Spinal cord (tissue), 10 donors: ENCODE results near the gene KCNA2. TPM values are rescaled to one million over a fixed set of nuclear protein-coding genes. Genes with fewer than 3 reads are reported as not detected.
A peak's percentile ranks its signal among the peaks of the same experiment; 100 is the strongest.

Experiments used
- DNase-seq, 6 donors: peaks; one replicate each; pipeline versions ENCODE4 v3.0.0 to v3.0.0-alpha.2; 2013 to 2015; ENCODE audit warnings: low spot score in 6 of 6, low read depth in 4 of 6
- H3K27ac ChIP-seq: one replicate; pipeline ENCODE4 v1.5.1; 2013; ENCODE audit warnings: low read depth, low read length, control low read depth
- H3K27me3 ChIP-seq: one replicate; pipeline ENCODE4 v1.6.1; 2013; ENCODE audit warnings: low read length; ENCODE audit not compliant: control insufficient read depth, insufficient read depth
- H3K36me3 ChIP-seq: one replicate; pipeline ENCODE4 v1.6.1; 2013; ENCODE audit warnings: low read length; ENCODE audit not compliant: control insufficient read depth, insufficient read depth
- H3K4me1 ChIP-seq: one replicate; pipeline ENCODE4 v1.6.1; 2013; ENCODE audit warnings: low read length; ENCODE audit not compliant: control insufficient read depth, insufficient read depth
- H3K4me3 ChIP-seq: one replicate; pipeline ENCODE4 v1.5.1; 2013; ENCODE audit warnings: low read depth, low read length, control low read depth
- H3K9me3 ChIP-seq: one replicate; pipeline ENCODE4 v1.6.1; 2013; ENCODE audit warnings: low read length; ENCODE audit not compliant: control insufficient read depth, insufficient read depth
- WGBS: methylation state at CpG from one replicate; pipeline ENCODE4 v1.1.5; 2013; ENCODE audit warnings: missing lambda C conversion rate; ENCODE audit not compliant: insufficient coverage; 5-methylcytosine and 5-hydroxymethylcytosine counted together
- polyA plus RNA-seq, 2 donors: library from polyadenylated mRNA; unstranded; fragments of 120-200 nt; gene quantifications; one replicate each; pipeline ENCODE4 v1.2.1, GENCODE V29; 2013; ENCODE audit not compliant: insufficient read length in 2 of 2
- total RNA-seq, 2 donors: library from RNA; depleted of rRNA in 1 of 2; stranded (reverse); fragments of 120-200 nt in 1 of 2; fragments of >200 nt in 1 of 2; gene quantifications; one replicate each; pipeline versions ENCODE4 v1.2.3 to v1.2.4, GENCODE V29; 2013 to 2014
- donor health status: healthy.

KCNA2 gene
- total and polyA plus RNA-seq, 4 donors: 10.2 to 36.6 (median 22.1) TPM

DNA sequence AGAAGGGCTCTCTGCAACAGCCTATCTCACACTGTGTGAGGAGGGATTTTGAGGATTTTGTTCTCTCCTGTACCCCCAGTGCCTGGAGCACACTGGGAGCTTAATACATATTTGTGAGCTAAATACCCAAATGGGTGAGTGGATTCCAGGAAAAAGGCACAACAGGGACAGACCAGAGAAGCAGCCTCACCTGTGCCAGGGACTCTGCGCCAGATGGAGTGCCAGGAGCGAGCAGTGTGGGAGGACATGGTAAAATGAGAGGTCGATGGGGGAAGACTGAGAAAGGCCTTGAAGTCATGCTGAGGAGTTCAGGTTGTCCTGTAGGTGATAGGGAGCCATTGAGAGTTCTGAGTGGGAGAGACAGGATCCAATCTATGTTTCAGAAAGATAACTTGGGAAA, 11.0 kb upstream of the KCNA2 start:
- no peak overlapping the region for H3K4me3 ChIP-seq
- H3K36me3 ChIP-seq: no peaks in the 10 kb centered on the region
- WGBS: 87% methylated on average over 3 of the region's 3 CpGs
- H3K4me1 ChIP-seq: peaks cover 9% of the 10 kb centered on the region
- H3K27ac ChIP-seq: no peak overlapping the region
- H3K9me3 ChIP-seq: no peaks in the 10 kb centered on the region
- DNase-seq: no peak
- H3K27me3 ChIP-seq: peaks cover 29% of the 10 kb centered on the region

DNA sequence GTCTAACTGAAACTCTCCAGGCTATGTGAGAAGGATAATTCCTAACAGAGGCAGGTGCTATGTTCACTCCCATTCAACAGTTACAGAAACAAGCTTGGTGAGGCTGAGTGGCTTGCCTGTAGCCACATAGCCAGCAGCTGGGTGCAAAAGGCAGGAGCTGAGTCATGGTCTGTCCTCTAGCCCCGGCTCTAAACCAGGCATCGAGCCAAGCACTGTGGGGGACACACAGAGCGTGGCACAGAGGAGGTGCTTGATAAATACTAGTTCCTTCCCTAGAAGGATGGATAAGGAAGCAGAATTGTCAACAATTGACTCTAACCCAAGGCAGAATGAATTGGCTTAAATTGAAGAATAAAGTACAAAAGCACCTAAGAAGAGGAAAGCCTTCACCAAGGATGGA, 10.4 kb upstream of the KCNA2 start:
- WGBS: 28% methylated on average over 3 of the region's 3 CpGs
- DNase-seq: no peak
- Histone ChIP-seq H3K27me3 (peaks cover 29% of the 10 kb centered on the region), H3K4me3 (no peak overlapping the region), H3K9me3 (no peaks in the 10 kb centered on the region), H3K4me1 (peaks cover 9% of the 10 kb centered on the region), H3K36me3 (no peaks in the 10 kb centered on the region), H3K27ac (no peak overlapping the region)

DNA sequence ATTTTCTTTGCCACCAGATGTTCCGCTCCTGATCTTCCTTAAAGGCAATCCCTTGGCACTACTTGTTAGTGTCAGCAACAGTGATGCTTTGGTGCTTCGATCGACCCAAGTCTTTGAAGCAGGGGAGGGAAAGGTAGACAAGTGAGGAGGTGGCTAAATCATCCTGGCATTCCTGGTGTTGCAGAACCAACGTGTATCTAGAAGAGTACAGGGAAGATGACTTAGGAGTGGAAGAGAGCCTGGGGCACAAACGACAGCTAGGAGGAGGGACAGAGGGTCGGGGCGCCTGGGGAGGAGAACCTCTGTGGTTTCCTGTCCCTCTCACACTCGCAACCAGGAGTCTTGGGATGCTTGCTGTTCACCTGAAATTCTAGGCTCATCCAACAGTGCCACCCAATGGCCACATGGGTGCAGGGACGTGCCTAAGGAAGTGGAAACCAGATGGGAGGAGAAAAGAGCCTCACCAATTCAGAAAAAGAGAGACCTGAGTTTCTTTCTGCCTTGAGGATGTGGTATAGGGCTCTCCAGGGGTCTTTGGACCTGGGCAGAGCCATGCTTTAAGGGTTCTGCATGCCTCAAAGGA, 9.5 kb upstream of the KCNA2 start:
- WGBS: 21% methylated on average over 8 of the region's 9 CpGs
- peak in 4 of 6 donors; percentile 74 to 97 (median 88) for DNase-seq
- Histone ChIP-seq H3K36me3 (no peaks in the 10 kb centered on the region), H3K9me3 (no peaks in the 10 kb centered on the region), H3K4me1 (peaks cover 9% of the 10 kb centered on the region), H3K4me3 (no peak overlapping the region), H3K27ac (no peak overlapping the region), H3K27me3 (peaks cover 23% of the 10 kb centered on the region)

DNA sequence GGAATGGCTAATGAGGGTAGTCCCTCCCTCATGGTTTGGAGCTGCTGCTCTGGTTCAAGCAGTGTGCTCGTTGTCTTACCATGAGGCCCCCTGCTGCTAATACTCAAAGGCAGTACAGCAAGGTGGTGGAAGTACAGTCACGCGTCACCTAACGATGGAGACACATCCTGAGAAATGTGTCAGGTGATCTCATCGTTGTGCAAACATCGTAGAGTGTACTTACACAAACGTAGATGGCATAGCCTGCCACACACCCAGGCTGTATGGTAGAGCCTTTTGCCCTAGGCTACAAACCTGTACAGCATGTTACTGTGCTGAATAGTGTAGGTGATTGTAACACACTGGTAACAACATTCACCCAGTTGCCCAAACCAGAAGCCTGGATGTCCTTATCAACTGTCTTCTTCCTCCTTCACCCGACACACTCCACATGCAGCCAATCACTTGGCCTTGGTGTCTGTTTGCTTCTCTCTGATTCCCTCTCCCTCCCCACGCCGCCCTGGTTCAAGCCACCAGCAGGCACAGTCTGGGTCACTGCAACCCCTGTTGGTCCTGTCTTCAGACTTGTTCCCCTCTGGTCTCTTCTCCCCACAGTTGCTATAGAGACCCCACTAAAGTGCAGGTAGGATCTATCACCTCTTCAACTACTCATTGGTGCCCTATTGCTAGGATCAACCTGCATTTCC, 6.0 kb upstream of the KCNA2 start:
- H3K27ac ChIP-seq: no peak overlapping the region
- H3K9me3 ChIP-seq: no peaks in the 10 kb centered on the region
- H3K27me3 ChIP-seq: peaks cover 26% of the 10 kb centered on the region
- no peaks in the 10 kb centered on the region for H3K36me3 ChIP-seq
- WGBS: 80% methylated on average over 10 of the region's 10 CpGs
- H3K4me1 ChIP-seq: peaks cover 11% of the 10 kb centered on the region
- DNase-seq: no peak
- H3K4me3 ChIP-seq: no peak overlapping the region

DNA sequence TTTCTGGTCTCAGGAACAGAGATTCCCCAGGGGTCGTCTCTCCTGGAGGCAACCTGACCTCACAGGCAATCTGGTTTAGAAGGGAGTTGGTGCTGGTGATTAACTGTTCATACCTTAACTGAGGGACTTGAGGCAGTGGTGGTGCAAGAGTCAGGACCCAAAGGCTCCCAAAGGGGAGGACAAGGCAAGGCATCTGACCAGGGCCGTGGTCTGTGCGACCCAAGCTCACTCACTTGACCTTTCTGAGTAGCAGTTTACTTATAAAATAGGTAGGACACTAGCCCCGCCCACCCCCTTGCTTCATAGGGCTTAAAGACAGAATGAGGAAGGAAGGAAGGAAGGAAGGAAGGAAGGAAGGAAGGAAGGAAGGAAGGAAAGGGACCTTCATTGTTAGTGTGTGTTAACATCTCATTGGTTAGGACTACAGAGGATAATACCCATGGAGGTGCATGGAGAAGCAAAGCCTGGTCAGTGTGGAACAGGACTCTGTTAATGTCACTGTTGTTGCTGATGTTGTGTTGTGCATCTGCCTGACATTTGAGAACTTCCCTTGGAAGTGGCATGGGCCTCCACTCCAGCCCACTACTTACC, 4.6 kb upstream of the KCNA2 start:
- 83% methylated on average over 2 of the region's 4 CpGs for WGBS
- H3K36me3 ChIP-seq: no peaks in the 10 kb centered on the region

DNA sequence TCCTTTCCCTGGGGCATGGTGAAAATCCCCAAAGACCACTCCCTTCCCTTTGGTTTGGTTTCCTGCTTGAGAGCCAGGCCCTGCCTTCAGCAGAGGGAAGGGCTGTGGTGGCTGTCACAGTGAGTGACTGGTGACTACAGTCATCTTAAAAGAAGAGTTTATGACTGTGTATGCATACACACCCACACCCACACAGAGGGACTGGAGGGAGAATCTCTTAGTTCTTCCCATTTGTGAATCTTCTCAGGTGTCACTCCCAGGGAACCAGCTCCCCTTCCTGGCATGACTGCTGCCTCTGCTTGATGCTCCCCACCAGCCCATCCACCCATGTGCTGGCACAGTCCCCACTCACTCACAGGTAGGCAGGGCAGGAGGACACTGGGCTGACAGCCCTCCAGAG, 3.9 kb upstream of the KCNA2 start:
- Histone ChIP-seq H3K4me3 (no peak overlapping the region), H3K36me3 (peaks cover 2% of the 10 kb centered on the region), H3K27me3 (peaks cover 24% of the 10 kb centered on the region), H3K4me1 (peaks cover 30% of the 10 kb centered on the region), H3K27ac (no peak overlapping the region), H3K9me3 (no peaks in the 10 kb centered on the region)
- DNase-seq: no peak

More for the DNA sequence above, 4.6 kb upstream of the KCNA2 start:
- H3K27me3 ChIP-seq: peaks cover 24% of the 10 kb centered on the region
- no peak overlapping the region for H3K4me3 ChIP-seq
- no peak for DNase-seq
- no peaks in the 10 kb centered on the region for H3K9me3 ChIP-seq
- no peak overlapping the region for H3K27ac ChIP-seq
- peaks cover 23% of the 10 kb centered on the region for H3K4me1 ChIP-seq

DNA sequence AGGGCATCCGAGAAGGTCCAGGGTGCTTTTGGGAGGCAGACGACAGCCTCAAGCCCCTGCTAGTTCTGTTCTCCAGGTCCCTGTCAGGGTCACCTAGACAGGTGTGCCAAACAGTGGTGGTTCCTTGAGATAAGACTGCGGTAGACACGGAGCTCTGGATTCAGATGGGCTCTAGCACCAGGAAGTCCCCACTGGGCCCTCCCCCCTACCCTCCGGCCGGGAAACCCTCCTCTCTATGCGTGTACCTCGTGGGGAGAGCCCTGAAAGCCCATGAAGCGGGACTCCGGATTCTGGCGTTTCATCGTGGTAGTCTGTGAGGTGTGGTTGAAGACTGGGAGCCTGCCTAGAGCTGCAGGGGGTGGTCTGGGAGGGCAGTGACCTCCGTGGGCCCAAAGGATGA, 2.1 kb upstream of the KCNA2 start:
- no peak overlapping the region for H3K27ac ChIP-seq

DNA sequence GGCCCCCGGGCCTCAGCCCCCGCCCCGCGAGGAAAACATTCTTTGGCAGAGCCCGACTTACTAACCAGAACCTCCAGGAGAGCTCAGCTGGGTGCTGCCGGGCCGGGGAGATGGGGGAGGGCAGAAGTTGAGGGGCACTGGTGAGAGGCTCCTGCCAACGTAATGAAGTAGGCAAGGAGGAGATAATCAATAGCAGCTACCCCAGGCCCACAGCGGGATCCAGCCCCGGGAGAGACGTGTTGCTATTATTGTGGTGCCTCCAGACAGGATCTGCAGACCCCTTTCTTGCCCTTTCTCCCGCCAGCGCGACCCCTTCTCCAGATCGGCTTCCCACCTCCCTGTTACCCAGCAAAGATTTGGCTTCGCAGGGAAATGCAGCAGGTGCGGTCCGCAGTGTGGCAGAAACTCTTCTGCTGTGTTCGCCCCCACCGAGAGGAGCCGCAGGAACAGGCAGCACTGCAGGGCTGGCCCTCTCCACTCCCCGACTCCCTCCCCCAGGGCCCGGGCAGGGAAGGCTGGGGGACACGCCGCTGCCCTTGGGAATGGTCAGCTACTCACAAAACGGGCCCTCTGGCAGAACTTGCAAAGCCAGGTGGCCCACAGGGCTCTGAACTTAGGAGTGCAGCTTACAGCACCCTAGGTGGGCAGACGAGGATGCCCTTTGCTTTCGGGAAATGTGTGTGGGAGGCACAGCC, 1.5 kb upstream of the KCNA2 start:
- peaks cover 24% of the 10 kb centered on the region for H3K27me3 ChIP-seq
- 5% methylated on average over 28 of the region's 28 CpGs for WGBS
- peak in 2 of 6 donors; percentile 21 to 33 for DNase-seq

More for the DNA sequence above, 2.1 kb upstream of the KCNA2 start:
- DNase-seq: no peak
- H3K27me3 ChIP-seq: peaks cover 24% of the 10 kb centered on the region
- peaks cover 46% of the 10 kb centered on the region for H3K4me1 ChIP-seq
- no peak overlapping the region for H3K4me3 ChIP-seq
- H3K36me3 ChIP-seq: peaks cover 10% of the 10 kb centered on the region
- 45% methylated on average over 9 of the region's 13 CpGs for WGBS
- no peaks in the 10 kb centered on the region for H3K9me3 ChIP-seq

DNA sequence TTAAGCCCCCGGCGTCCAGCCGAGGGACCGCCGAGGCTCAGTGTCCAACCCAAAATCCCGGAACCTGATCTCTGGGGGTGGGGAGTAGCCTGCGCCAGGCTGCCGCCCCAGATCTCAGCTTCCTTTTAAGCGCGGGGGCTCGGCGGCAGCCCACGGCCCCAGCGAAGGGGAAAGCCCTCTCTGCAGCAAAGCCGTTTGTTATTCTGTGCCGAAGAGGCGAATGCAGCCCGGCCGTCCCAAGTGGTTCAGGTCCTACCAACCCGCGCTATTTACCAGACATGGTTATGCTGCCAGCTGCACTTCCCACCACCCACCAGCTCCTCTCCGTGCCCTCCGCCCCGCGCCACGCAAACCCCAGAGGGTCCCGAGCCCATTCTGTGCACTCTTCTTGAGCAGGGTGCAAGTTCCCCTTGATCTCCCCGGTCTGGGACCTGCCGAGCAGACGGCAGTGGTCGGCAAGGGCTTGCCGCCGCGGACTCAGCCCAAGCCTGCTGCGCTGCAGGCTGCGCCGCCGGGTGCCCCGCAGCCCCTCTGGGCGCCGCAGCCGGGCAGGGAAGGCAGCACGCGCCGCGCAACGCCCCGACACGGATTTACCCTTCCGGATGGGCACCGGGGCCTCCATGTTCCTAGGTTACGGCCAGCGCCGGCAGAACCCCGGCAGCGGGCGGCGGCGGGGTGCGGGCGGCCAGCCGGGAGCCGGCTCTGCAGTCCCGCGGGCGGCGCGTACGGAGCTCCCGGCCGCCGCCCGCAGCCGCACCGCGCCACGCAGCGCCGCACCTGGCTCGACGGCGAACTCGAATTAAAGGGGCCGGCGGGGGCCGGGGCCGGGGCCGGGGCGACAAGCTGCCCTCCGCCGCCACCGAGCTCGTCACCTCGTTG, 738 bp upstream of the KCNA2 start:
- peak overlapping the region; percentile 79 for H3K4me3 ChIP-seq
- under 1% methylated on average over 94 of the region's 94 CpGs for WGBS
- peaks cover 10% of the 10 kb centered on the region for H3K36me3 ChIP-seq
- H3K27ac ChIP-seq: peak overlapping the region; percentile 91
- peaks cover 46% of the 10 kb centered on the region for H3K4me1 ChIP-seq
- H3K27me3 ChIP-seq: peaks cover 24% of the 10 kb centered on the region
- H3K9me3 ChIP-seq: no peaks in the 10 kb centered on the region
- DNase-seq: peak in 1 of 6 donors; percentile 76

More for the DNA sequence above, 1.5 kb upstream of the KCNA2 start:
- Histone ChIP-seq H3K4me1 (peaks cover 46% of the 10 kb centered on the region), H3K36me3 (peaks cover 10% of the 10 kb centered on the region), H3K4me3 (peak overlapping the region; percentile 31), H3K27ac (no peak overlapping the region), H3K9me3 (no peaks in the 10 kb centered on the region)
